HL-60/S4 treated with phorbol 12-myristate 13-acetate at 8.2 ng/mL for 4 days and 3 days (cell line): ENCODE measurements around the gene TLE4.
"Not testable (repeated sequence)": the region's sequence is repeated elsewhere in the genome, so short reads cannot be mapped to it uniquely, and the experiment has no call there.

Experiments
- in situ Hi-C: fragments of 300-500 bp; cut with MboI; formaldehyde crosslinking; loops from 2 replicates; pipeline ENCODE4 v1.15.0; 2022; ENCODE audit warnings: low sequenced_read_pairs

Gene TLE4

DNA sequence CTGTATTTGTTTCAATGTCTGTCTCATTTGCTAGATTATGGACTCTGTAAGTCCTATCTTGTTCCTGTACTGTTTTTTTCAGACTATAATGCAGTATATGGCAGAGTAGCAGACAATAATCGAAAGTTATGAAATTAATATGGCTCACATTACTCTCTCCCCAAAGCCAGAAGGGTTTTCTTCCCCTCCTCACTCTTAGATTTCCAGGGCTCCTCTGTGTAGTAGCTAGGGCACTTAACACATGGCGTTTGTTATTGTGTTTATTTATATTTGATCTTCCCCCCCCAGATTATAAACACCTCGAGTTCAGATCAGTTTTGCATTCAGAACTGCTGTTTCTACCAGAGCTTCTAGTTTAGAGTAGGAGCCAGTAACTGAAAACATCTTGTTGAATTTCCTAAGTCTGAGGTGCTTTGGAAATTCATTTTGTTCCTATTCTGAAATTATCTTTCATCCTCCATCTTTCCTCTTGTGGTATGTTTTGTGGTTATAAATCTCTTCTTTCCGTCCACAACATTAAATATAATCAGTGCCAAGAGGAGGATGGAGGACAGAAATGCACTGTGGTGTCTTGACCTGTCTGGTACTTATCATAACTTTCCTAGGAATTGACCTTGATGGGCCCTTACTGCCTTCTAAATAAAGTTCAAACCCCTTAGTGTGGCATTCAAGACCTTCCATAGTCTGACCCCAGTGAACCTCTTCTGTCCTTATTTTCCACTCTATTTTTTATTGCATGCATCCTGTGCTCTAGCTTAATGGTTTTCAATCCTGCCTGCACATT, 27.0 kb downstream of the TLE4 start:
- in situ Hi-C loops = no loop called here

- in situ Hi-C loops = no loop called here
Observed at GRCh38 chr9:79600466-79600865, 28.7 kb downstream of the TLE4 start.

GRCh38 chr9:79603222-79603920, 31.6 kb downstream of the TLE4 start:
- in situ Hi-C loops = no loop called here

DNA sequence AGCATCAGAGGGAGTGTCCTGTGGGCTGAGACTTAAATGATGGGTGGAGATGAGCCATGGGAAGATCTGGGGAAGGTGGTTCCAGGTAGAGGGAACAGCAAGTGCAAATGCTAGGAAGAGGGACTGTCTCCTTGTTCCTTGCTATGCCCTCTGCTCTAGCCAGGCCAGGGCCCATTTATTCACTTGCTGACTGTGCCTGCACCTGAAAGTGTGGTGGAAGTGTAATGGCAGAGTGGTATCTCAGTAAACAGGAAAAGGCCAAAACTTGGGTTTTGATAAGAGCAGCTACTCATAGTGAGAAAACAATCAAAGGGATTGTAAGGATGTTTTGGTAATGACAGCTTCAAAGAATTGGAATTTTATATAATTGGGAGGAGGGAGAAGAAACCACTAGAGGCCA, 32.4 kb downstream of the TLE4 start:
- in situ Hi-C loops = no loop called here

GRCh38 chr9:79604921-79605562, 33.3 kb downstream of the TLE4 start:
- in situ Hi-C loops = no loop called here

- in situ Hi-C loops = not testable (repeated sequence)
Observed at GRCh38 chr9:79606529-79606928, 34.8 kb downstream of the TLE4 start.

GRCh38 chr9:79609468-79610018, 37.8 kb downstream of the TLE4 start:
- in situ Hi-C loops = no loop called here

- in situ Hi-C loops = no loop called here
Observed at GRCh38 chr9:79610019-79610631, 38.4 kb downstream of the TLE4 start.

- in situ Hi-C loops = no loop called here
Observed at GRCh38 chr9:79610791-79611614, 39.2 kb downstream of the TLE4 start.

GRCh38 chr9:79613145-79613544, 41.4 kb downstream of the TLE4 start:
- in situ Hi-C loops = no loop called here

DNA sequence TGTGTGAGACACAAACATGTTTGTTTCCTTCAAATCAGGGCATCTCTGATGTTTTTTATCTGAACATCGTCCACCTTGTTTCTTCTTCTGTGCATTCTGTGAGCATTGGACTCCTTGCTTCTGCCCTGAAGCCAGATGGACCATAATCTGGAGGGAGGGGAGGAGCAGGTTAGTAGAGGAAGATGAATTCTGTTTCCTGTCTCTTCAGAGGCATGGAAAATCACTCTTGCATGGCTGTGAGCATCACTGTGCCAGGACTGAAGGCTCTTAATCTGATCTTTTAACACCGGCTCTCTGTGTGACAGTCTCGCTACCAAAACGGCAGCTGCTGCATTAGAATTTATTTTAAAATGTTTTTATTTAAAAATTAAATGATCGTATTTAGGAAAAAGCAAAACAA, 43.3 kb downstream of the TLE4 start:
- in situ Hi-C loops = no loop called here

- in situ Hi-C loops = no loop called here
Observed at GRCh38 chr9:79616013-79616412, 44.2 kb downstream of the TLE4 start.

DNA sequence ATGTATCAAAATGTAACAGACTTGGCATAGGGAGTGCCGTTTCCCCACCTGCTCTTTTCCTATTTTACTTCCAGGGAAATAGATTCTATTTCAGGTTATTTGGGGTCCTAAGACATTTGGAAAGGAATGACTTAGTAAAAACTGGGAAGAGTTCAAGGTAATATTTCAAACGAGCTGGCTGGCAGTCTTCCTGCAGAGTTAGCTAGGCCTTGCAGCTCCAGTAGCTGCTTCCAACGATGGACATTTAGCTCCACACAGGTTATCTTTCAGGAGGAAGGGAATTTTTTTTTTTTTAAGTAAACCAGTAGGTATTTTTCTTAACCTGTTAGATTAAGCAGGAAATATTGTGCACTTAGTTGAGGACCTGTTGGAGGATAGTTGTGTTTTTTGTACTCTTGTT, 45.2 kb downstream of the TLE4 start:
- in situ Hi-C loops = no loop called here

DNA sequence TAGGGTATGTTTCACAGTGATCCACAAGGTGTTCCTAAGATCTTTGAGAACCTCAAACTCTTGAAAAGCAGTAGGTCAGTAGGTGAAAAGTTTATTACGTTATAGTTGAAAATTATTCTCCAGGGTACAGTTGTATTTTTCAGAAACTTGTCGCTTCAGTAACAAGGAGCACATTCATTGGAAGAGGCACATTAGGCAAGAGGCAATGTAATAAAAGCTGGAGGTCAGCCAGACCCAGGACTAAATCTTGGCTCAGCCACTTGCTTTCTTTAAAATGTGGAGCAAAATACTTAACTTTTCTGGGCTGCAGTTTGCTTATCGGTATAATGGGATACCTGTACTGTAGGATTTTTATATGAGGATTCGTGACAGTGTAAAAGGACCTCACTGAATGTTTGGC, 45.6 kb downstream of the TLE4 start:
- in situ Hi-C loops = no loop called here

DNA sequence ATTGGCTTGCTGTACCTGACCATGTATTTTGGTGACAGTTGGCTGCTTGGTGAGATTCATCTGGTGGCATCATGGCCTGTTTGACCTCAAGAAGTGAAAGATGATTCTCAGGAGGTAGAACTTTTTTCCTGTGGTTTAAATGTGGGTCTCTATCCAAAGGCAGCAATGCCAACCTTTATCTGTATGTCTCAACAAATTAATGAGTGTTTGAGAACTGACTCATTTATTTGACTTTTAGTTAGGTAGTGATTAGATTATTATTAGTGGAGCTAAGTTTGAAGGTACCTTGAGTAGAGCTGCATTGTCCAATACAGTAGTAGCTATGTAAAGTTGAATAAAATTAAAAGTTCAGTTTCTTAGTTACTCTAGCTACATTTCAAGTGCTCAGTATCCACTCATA, 48.2 kb downstream of the TLE4 start:
- in situ Hi-C loops = no loop called here

GRCh38 chr9:79621916-79622575, 50.3 kb downstream of the TLE4 start:
- in situ Hi-C loops = no loop called here

DNA sequence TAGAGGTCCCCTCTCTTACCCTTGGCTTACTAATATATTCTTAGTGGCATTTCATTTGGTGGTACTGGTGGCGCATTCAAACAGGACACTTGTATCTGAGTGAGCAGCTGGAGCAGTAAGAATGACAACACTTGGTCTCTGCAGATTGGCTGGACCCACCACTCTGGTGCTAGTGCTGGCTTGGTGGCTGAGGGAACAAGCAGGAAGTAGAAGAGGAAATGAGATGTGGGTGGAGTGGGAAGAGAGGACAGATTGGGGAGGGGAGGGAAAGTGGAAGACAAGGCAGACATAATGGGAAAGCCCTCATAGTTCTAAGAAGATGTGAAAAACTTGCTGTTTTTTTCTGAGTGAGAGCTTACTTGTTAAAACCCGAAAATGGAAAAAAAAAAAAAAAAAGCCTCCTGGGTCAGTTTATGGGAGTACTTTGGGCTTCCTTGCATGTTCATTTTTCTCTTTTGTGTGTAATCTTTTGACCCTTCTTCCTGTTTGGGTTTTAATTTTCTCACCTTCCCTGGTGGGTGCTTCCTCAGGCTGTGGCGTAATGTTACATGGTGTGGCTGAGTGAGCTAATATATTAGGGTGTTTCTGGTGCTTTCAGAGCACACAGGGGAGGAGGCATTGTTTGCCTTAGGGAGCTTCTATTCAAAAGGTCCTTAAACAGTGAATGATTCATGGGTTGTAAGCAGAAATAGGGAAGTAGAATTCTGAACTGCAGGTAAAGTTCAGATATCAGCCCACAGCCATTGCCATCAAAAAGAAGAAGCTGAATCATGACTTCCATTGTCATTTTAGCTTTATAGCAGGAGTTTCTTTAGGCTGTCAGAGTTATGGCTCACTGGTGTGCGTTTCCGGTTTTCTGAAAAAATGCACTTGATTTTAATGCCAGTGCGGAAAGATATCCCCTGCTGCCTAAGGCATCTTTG, 52.3 kb downstream of the TLE4 start:
- in situ Hi-C loops = no loop called here

DNA sequence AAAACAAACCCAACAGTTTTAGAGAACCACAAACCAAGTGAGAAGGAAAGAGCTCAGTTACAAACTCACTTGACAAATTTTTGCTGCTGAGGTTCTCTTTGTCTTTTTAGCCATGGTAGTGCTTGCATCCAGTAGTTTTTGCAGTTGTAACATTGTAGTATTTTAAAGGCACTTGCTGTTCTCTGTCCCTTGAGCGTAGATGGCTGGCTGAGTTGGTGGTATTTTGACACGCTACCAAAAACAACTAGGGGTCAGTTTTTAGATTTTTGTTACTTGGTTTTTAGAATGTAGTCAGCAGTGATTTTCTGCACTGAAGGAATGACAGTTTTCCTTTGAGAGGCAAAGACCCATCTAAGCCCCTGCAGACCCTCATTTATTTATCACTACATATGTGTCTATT, 58.0 kb downstream of the TLE4 start:
- in situ Hi-C loops = no loop called here
